ENCODE measurements around the gene PLEKHG7.
A peak's percentile ranks its signal among the peaks of the same experiment; 100 is the strongest.
"Not testable (repeated sequence)": the region's sequence is repeated elsewhere in the genome, so short reads cannot be mapped to it uniquely, and the experiment has no call there.

Gene PLEKHG7, protein sequence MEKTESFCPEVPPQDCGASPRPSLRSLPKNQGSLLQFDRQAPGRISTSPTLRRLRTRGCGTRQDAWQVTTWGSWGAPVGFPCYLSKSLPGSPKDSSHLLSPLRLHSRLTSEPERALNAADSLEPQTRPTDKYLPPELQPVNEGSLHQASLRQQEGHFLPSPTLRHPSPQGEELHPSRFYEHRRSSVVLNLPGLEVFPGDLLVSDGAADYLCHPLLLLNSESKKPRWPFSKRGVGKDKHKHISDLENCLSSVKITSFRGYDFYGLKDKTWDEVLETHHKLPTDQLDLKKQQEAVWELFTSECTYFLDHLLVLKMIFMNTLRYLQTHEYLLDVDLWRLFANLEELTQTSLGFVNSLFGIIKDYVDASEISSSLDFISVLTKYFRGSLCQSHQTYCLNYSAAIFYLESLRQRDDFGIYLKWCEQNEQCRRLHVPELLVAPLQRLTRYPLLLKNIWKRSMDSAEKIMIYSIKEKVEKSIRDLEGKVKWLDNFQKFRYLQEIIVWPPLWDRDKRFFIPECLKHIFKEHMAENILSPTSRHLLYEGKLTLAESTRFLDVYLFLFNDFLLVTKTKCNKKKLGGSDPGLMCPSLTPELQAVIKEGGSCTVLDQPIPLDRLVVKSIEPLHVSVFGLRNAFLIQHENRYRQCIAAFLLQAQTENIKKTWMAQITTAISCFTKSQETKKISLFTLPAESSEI

DNA sequence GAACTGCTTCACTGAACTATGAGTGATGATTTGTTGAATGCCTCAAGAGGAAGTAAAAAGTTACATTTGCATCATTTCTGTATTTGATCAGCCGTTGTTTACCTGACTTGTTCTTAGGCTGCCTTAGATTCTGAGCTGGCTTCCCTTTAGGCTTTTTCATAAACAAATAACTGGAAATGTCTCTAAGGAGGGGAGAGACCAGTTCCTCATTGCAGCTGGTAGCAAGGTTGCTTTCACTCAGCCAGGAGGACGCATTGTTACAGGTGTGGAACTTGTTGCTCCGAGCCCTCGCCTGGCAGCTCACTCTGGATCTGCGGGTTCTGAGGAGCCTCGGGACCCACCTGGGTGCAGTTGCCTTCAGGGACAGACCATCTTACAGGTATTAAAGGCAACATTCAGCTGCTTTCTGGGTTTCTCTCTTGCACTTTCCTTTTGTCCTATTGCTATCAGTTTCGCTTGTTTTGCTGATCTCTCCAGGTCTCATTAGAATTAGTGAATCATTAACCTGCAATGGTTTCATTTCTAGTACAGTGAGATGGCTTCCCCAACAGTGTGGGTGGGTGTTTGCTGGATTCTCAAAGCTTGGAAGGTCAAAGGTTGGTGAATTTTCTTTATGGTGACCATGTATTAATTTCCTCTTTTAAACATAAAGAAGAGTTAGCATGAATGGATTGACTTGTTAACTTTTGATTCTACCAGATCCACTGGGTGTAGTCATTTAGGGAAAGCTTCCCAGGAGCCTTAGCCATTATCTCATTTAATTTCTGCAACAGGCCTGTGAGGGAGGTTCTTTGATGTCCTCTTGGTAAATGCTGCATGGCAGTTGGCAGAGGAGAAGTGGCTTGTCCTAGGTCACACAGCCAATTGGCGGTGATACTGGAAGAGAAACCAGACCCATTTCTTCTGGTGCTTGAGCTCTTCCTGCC is at the start of gene PLEKHG7:
TSS of gene PLEKHG7 (plus strand) at position 236 of the 926 bp plus-strand sequence. CDS start 3,643 bp downstream, outside the sequence.
- no peak for DNase-seq

DNA sequence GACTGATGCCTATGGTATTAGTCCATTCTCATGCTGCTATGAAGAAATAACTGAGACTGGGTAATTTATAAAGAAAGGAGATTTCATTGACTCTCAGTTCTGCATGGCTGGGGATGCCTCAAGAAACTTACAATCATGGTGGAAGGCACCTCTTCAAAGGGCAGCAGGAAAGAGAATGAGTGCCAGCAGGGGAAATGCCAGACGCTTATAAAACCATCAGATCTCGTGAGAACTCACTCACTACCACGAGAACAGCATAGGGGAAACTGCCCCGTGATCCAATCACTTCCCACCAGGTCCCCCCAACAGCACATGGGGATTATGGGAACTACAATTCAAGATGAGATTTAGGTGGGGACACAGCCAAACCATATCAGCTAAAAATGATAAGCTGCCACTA is 48.5 kb upstream of the PLEKHG7 start:
- not testable (repeated sequence) for DNase-seq

DNA sequence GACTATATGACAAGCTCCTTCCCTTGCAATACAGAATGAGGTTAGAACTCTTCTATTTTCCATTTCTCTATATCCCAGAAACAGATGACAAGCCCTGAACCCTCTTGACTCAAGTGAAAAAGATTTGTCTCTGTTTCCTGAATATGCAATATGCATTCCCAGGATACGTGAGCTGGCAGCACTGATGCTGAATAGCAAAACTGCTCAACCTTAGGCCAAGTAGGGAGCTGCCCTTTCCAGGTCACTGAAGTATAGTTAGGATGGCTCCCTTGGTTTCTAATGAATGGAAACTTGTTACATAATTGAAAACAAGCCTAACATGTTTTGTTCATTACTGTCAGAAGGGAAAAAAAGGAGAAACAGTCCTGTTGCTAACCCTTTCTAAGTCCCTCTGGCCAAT is 47.9 kb upstream of the PLEKHG7 start:
- DNase-seq: no peak

DNA sequence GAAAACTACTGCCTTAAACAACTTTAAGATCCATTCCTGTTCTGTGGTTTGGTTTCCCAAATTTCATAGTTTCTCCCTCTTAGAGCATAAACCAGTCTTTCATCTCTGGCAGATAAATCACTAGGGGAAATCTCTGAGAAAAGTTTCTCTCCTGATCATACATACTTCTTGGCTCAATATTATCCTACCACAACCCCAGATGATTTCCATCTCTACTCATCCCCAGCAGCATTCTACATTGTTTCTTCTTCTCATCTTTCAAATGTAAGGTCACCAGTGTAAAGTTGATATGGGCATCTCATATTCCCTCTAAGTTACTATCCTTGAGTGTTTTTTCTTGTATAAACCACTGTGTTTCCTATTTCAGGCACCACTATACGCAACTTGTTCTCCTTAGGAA is 45.9 kb upstream of the PLEKHG7 start:
- no peak for DNase-seq

DNA sequence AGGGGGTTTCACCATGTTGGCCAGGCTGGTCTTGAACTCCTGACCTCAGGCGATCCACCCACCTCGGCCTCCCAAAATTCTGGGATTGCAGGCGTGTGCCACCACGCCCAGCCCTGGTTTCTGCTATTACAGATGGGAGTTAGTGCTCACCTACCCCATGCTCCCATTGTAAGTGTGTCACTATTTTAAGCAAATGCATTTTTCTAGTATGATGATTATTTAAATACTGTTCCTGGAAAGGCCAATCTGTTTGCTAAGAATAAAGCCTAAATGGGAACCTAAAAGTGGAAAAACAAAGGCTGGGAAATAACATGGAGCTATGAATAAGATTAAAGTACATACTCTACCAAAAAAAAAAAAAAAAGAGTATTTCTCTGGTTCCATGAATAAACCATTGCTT is 45.0 kb upstream of the PLEKHG7 start:
- no peak for DNase-seq

DNA sequence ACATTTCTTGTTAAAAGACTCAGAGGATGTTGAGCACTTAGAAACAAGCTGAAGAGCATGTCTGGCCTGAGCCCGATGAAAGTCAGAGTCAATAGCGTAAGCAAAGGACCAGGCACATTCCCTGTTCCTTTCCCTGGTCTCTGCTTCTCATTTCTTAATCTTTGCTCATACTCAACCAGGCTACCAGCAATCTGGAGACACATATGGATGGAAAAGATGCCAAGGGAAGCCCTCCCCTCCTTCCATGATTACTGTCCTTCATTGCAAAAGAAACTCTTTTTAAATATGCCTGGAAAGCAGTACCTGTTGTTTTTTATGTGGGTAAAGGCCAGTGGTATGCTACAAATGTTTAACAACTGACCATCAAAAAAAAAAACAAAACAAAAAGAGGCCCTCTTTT is 44.2 kb upstream of the PLEKHG7 start:
- DNase-seq: no peak

DNA sequence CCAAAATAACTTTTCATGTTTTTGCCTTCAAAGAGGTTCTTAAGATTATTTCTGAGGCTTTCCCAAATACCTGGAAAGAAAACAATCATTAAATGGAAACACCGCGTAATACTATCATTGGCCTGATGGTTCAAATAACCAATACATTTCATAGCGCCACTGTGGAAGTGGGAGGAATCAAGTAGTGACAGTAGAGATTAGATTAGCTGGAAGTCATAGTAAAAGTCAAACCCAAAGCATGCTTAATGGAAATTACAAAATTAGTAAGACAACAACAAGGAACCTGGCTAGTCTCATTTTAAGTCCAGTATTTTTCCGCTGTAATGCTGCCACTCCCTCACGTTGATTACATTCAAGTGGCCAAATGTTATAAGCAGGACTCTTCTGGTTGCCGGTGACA is 41.5 kb upstream of the PLEKHG7 start:
- no peak for DNase-seq

DNA sequence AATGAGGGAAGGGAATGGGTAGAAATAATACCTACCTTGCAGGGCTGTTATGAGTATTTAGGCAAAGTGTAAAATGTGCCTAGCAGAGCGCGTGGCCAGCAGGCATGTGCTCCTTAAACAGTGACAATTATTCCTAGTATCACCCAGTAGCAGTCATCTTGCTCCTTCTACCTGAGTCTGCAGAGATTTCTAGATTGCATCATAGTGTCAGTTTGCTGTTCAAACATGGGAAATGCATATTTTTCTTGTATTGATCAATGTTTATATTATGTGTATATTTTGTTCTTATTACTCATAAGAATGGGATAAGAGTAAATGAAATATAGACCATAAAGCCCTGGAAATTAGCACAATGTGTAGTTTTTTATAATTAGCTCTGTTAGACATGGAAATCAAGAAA is 37.3 kb upstream of the PLEKHG7 start:
- DNase-seq: no peak

DNA sequence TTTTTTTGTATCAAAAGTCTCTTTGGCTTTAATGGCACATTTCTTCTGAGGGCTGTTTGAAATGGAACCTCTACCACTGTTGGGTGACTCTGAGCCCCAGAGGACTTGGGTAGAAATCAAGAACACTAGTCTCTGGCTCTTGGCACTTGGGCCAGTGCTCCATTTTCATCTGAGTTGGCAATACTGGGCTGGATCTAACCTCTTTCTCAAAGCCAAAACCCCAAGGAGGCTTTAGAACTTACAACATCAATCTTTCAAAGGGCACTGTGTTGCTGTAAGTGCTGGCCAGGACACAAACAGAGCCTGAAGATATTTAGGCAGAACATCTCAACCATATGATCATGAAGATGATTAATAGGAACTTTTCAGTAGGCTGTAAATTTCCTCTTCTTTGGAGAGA is 34.0 kb upstream of the PLEKHG7 start:
- DNase-seq: no peak

DNA sequence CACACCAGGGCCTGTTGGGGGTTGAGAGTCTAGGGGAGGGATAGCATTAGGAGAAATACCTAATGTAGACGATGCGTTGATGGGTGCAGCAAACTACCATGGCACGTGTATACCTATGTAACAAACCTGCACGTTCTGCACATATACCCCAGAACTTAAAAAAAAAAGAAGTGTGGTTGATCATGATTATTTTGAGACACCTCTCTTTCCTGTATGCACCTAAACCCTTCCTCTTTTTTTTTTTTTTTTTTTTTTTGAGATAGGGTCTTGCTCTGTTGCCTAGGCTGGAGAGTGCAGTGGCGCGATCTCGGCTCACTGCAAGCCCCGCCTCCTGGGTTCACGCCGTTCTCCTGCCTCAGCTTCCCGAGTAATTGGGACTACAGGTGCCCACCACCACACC is 31.3 kb upstream of the PLEKHG7 start:
- not testable (repeated sequence) for DNase-seq

DNA sequence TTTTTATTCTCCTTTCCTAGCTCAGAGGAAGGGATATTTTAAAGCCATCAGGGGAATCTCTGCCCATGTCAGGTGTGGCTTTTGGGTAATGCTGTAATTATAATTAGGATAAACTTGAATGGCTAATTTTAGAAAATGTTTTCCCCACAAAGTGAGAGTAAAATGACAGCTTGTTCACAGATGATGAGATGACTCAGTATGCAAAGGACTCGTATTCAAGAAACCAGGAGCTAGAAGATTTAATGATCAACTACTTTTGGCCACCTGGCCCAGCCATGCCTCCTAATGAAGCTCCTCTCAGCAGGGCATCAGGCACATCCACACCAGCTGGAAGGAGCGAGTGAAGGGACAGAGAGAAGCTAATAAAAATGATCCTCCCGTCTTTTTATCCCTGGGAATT is 29.0 kb upstream of the PLEKHG7 start:
- no peak for DNase-seq

DNA sequence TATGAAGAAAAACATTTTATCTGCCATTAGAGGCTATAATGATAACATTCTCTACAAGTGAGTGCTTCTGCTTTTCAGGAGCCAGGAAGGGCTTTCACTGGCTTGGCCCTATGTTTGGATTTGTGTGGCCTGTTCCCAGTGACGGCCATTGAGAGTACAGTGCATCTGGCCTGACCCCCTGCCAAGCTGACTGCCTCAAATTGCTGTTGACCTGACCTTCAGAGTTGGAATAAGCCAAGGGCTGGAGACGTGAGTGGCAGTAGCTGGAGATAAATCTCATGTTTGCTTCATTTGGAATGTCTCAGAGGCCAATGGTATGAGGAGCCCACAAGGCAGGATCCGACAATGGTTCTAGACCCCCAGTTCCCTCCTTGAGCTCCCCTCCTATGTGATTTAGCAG is 28.3 kb upstream of the PLEKHG7 start:
- DNase-seq: no peak

DNA sequence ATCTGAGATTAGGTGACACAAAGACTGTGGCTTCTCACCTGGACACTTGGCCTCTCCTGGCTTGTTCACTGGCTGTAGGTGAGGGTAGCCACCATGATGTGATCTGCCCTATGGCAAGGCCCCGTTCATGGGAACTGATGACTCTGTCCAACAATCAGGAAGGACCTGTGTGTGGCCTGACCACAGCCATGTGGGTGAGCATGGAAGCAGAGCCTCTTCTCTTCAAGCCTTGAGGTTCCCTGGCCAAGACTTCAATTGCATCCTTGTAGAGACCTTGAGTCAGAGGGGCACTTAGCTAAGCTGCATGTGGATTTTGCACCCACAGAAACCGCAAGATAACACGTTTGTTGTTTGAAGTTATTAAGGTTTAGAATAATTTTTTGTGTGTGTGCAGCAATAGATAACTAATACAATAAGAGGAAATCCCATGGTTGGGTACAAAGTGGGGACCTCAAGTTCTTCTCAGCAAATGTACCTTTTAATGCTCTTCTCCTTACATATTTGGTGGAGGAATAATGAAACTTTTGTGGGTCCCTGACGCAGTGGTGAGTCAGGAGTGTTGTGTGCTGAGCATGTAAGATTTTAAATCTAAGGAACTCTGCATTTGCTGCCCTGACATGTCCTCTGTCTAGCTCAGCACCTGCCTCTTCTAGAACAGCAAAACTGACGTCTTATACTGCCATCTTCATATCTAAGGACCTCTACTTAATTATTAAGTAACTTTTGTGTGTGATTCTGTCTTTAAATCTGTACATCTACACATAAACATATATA is 27.5 kb upstream of the PLEKHG7 start:
- DNase-seq: no peak

DNA sequence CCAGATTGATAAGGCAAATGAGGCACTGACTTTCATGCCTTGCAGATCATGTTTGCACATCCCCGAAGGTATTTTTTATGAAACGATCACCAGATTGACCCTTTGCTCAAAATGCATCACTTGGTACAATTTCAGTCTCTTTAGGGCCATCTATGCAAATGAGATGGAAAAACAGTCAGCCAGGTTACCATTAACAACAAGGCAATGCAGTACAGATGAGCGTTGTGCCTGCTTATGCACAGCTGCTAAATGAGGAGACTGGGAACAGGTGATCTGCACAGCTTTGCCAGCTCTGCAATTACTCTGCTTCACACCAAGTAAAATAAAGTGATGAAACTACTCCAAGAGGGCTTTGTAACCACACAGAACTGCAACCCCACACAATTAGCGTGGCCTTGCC is 26.1 kb upstream of the PLEKHG7 start:
- DNase-seq: no peak

DNA sequence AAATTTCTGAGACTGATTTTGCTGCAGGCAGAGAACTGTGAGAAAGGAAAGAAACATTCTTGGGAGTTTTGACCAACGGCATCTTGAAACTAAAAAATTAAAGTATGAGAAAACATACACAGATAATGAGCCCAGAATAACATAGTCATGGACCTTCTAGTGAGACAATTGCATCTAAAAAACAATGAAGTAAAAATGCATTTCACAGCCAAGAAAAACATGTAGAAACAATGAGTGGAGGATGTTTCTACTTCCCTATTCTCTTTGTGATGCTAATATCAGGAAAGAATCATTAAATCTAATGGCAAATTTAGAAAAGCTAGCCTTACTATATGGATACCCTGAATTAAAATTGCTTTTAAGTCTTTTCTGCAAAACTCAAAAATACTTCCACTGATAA is 12.2 kb upstream of the PLEKHG7 start:
- DNase-seq: no peak

DNA sequence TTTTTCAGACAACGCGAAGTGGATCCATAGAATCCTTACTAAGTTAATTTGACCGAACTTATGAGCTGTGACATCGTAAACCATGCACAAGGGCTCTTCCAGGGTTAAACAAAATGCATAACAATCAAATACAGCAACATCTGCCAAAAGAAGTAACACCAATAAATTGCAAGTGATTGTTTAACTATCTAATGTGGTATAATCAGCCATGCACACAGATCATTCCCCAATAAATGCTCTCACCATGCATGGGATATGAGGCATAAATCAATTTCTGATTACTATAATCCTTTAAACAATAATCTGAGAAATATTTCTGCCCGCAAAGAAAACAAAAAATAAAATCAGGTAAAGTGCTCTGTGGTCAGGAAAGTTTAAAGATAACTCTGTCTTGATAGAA is 7.7 kb upstream of the PLEKHG7 start:
- no peak for DNase-seq

DNA sequence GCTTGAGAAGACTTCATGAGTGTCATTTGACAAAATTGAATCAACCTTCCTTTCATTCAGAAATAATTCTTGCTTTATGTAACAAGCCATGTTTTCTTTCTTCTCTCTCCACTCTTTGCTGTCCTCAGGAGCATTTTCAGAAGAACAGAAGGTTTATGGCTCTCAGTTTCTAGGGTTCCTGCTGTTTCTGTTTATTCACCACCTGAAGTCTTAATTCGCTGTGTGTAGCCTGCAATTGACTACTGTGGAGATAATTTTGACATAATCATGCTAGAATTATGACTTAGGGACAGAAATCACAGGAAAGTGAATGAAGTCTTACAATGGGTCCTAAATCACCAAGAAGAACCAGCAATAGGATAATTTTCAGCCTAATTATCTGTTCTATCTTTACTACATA is 7.2 kb upstream of the PLEKHG7 start:
- DNase-seq: no peak

DNA sequence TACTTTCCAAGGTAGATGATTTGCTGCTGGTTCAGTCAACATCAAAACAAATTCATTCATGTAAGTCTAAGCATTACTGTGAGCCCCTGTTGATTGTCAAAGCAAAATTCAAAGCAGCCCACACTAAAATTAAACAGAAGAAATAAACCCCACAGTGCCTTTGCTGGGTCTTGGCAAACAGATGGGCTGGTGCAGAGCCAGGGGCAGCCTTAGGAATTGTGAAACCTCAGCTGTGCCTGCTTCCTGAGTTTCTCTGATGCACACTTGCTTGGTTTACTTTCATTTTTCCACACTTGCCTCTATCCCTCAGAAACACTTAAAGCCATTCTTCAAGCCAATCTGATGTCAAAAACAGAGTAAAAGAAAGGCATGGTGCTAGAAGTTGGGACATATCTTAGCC is 6.6 kb upstream of the PLEKHG7 start:
- DNase-seq: peak in 1 of 2 experiments; percentile 39

DNA sequence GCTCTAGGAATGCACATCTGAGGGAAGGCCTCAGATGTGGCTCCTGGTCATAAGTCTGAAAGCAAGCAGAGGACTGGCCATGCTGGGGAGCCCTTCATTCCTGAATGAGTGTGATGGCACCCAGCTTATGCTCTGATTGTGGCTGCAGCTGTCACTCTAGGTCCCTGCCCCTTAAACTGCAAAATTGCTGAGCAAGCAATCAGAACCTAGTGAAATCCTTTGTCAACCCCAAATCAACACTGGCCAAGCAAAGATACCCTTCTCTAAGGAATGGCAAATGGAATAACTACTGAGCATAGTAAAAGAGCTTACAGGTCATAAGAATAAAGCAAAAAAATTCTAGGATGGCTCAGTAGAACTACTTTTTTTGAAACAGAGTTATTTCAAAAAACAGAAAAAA is 4.3 kb upstream of the PLEKHG7 start:
- DNase-seq: no peak

DNA sequence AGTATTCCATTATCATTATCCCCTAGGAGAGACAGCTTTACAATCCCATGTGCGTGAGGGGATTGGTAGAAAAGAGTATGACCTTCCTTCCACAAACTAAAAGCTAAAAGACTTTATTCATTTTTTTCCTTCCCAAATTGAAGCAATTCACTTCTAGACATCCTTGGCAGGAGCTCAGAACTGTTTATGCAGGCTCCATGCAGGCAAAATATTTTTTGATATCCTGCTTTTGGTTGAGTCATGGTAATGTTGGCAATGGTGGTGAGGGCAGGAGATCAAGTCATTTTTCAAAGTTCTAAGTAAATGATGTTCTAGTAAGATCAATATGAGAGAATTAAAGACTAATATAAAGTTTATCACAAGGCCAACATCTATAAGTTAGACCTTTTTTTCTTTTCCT is 1.3 kb upstream of the PLEKHG7 start:
- DNase-seq: no peak

DNA sequence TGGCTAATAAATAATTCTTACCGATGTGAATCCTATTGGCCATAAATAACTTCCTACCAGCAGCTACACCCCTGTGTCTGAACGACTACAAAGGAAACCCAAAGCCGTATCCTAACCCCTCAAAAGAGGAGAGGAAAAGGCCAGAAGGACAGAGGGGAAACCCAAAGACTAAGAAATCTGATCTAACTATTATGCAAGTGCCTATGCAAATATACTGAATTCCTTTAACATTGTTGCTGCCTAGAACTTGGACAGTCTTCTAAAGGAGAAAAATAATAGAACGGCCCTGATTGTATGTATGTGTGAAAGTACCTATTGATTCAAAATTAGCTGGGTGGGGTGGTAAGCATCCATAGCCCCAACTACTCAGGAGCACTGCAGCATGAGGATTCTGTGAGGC is 997 bp downstream of the PLEKHG7 start:
- no peak for DNase-seq

DNA sequence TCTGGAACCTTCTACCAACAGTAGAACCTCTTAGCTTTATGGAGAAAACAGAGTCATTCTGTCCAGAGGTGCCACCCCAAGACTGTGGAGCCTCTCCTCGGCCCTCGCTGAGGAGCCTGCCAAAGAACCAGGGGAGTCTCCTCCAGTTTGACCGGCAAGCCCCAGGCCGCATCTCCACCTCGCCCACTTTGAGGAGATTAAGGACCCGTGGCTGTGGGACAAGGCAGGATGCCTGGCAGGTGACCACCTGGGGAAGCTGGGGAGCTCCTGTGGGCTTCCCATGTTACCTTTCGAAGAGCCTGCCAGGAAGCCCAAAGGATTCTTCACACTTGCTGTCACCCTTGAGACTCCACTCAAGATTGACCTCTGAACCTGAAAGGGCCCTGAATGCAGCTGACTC is 3.8 kb downstream of the PLEKHG7 start:
- DNase-seq: no peak

DNA sequence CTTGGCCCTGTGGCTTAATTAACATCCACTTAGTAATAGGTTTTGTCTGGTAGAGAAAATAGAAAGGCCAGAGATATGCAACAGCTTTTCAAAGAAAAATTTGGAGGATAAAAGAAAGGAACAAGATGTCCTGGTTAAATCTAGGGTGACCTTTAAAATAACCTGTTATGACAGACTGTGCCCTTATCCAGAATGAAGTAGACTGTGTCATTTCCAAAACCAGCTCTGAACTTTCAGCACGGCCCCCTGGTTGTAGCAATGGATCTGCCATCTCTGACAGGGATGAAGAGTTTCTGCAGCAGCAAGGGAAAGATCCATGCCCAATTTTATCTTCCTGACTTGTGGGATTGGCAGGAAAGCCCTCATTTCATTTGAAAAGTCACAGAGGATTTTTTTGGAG is 5.1 kb downstream of the PLEKHG7 start:
- no peak for DNase-seq
